CD8-positive, alpha-beta memory T cell (primary cell): ENCODE data around the gene GAN. TPM values are rescaled to one million over a fixed set of nuclear protein-coding genes. Genes with fewer than 3 reads are reported as not detected.

Source experiments
- CTCF ChIA-PET: fragments of 350-600 bp; sonication (Branson Sonifier 250); formaldehyde crosslinking; loops from one replicate; lab custom pipeline; 2021; ENCODE audit warnings: antibody characterized with exemption; lab: Charles Lee
- POLR2A ChIA-PET: fragments of 350-600 bp; sonication (Branson Sonifier 250); formaldehyde crosslinking; loops from one replicate; lab custom pipeline; 2021; ENCODE audit warnings: antibody characterized with exemption; lab: Charles Lee
- DNase-seq, 5 donors: peaks; one replicate each; pipeline versions ENCODE4 v3.0.0 to v3.0.0-alpha.2; 2020 to 2022; ENCODE audit warnings: mixed read lengths in 1 of 5
- H3K27ac ChIP-seq: one replicate; pipeline ENCODE4 v1.7.0; 2013; ENCODE audit warnings: low read depth, mild to moderate bottlenecking, low read length, moderate library complexity
- H3K27me3 ChIP-seq: 2 replicates; pipeline ENCODE4 v1.7.0; 2013; ENCODE audit warnings: low read length, mild to moderate bottlenecking; ENCODE audit not compliant: insufficient read depth, poor library complexity, severe bottlenecking
- H3K36me3 ChIP-seq: 2 replicates; pipeline ENCODE4 v1.7.0; 2013; ENCODE audit warnings: mild to moderate bottlenecking, low read length, moderate library complexity; ENCODE audit not compliant: insufficient read depth
- H3K4me1 ChIP-seq: 2 replicates; pipeline ENCODE4 v1.7.0; 2013; ENCODE audit warnings: mild to moderate bottlenecking, low read length, moderate library complexity; ENCODE audit not compliant: insufficient read depth
- H3K4me3 ChIP-seq: 2 replicates; pipeline ENCODE4 v1.7.0; 2013; ENCODE audit warnings: mild to moderate bottlenecking, low read length
- H3K9me3 ChIP-seq: 2 replicates; pipeline ENCODE4 v1.7.0; 2013; ENCODE audit warnings: mild to moderate bottlenecking, low read length
- H3K27ac Mint-ChIP-seq, 8 donors: one replicate each; pipeline ENCODE4 v1.8.0; 2020 to 2021; ENCODE audit warnings: mixed read lengths in 8 of 8, mild to moderate bottlenecking in 6 of 8, inconsistent platforms in 3 of 8, moderate library complexity in 3 of 8
- H3K27me3 Mint-ChIP-seq, 2 donors: one replicate each; pipeline ENCODE4 v1.8.0; 2020 to 2021; ENCODE audit warnings: mixed read lengths in 2 of 2, mild to moderate bottlenecking in 1 of 2, moderate library complexity in 1 of 2
- H3K36me3 Mint-ChIP-seq, 3 donors: one replicate each; pipeline ENCODE4 v1.8.0; 2020 to 2021; ENCODE audit warnings: mixed read lengths in 3 of 3, inconsistent platforms in 1 of 3, mild to moderate bottlenecking in 1 of 3
- H3K4me1 Mint-ChIP-seq, 3 donors: one replicate each; pipeline ENCODE4 v1.8.0; 2020 to 2021; ENCODE audit warnings: mixed read lengths in 3 of 3, inconsistent platforms in 1 of 3, mild to moderate bottlenecking in 1 of 3
- H3K4me3 Mint-ChIP-seq, 7 donors: one replicate each; pipeline ENCODE4 v1.8.0; 2020 to 2021; ENCODE audit warnings: mixed read lengths in 7 of 7, mild to moderate bottlenecking in 6 of 7, moderate library complexity in 4 of 7, inconsistent platforms in 2 of 7
- H3K9me3 Mint-ChIP-seq, 5 donors: one replicate each; pipeline ENCODE4 v1.8.0; 2020 to 2022; ENCODE audit warnings: mixed read lengths in 5 of 5, mild to moderate bottlenecking in 3 of 5, moderate library complexity in 2 of 5, inconsistent platforms in 1 of 5
- polyA plus RNA-seq: library from polyadenylated mRNA; unstranded; fragments of 300-500 nt; fragmentation: Illumina TruSeq; gene quantifications from one replicate; pipeline ENCODE4 v1.2.3, GENCODE V29; 2021
- total RNA-seq, 2 experiments: library from RNA; stranded (reverse); gene quantifications; one replicate each; pipeline ENCODE4 v1.2.3, GENCODE V29; 2021

Gene GAN
- total and polyA plus RNA-seq, 3 experiments from 2014 or later = 2.4 to 12.0 (median 11.0) TPM

DNA sequence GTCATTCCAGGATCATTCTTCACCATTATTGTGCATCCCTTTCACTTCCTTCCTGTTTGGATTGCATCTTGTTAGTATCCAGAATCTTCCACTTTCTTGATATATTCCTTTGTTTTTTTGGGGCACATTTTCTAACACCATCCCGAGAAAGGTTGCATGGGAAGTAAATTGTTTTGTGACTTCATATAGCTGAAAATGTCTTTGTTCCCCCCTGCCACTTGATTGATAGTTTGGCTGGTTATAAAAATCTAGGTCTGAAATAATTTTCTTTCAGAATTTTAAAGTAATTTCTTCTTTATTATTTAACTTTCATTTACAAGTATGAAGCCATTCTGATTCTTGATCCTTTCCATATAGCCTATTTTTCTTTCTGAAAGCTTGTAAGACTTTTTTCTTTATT, 32.7 kb downstream of the GAN start:
- Histone ChIP-seq H3K4me1 (no peaks in the 10 kb centered on the region), H3K9me3 (peaks cover 11% of the 10 kb centered on the region), H3K27ac (no peak overlapping the region), H3K27me3 (no peaks in the 10 kb centered on the region), H3K4me3 (no peak overlapping the region), H3K36me3 (no peaks in the 10 kb centered on the region)
- Mint-ChIP-seq H3K4me3 (no peak overlapping the region), H3K9me3 (peaks cover 27 to 47% (median 38%) of the 10 kb centered on the region in 5 donors), H3K36me3 (peaks cover 14 to 48% (median 22%) of the 10 kb centered on the region in 3 donors), H3K27me3 (peaks cover 0 to 1% of the 10 kb centered on the region in 2 donors), H3K27ac (no peak overlapping the region), H3K4me1 (no peaks in the 10 kb centered on the region)
- POLR2A ChIA-PET = no interaction called here
- CTCF ChIA-PET = no interaction called here
- DNase-seq = no peak

DNA sequence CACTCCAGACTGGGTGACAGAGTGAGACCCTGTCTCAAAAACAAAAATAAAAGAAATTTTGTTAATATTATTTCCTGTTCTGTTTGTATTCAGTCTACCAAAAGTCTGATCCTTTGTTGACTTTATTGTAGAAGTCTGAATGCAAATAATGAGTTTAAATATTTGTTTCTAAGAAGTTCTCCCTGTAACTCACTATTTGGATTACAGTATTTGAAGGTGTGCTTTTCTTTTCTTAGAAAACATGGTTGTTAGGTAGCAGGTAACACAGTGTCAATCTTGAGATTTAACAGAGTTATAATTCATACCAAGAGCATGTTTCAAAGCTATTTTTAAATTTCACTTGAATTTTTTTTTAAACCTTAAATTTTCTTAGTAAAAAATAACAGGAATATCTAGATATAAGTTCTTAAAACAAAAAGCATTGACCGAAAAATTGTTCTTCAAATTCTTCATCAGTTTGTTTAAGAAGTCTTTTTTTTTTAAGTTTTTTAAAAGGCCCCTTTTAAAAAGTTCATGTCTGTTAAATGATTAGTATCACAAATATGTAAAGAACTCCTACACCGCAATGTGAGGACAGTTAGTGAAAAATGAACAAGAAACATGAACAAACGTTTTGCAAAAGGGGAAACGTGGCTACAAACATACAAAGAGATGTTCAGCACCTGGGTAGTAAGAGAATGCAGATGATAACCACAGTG, 35.0 kb downstream of the GAN start:
- Mint-ChIP-seq H3K4me3 (no peak overlapping the region), H3K9me3 (peaks cover 15 to 37% (median 25%) of the 10 kb centered on the region in 5 donors), H3K27me3 (no peaks in the 10 kb centered on the region), H3K4me1 (no peaks in the 10 kb centered on the region), H3K36me3 (peaks cover 17 to 39% (median 36%) of the 10 kb centered on the region in 3 donors), H3K27ac (no peak overlapping the region)
- Histone ChIP-seq H3K27me3 (no peaks in the 10 kb centered on the region), H3K4me1 (no peaks in the 10 kb centered on the region), H3K9me3 (peaks cover 11% of the 10 kb centered on the region), H3K27ac (no peak overlapping the region), H3K4me3 (no peak overlapping the region), H3K36me3 (no peaks in the 10 kb centered on the region)
- CTCF ChIA-PET = interaction anchor here (0.6 to 1.0 kb wide), 2 partner anchors 9 to 36 kb away, joined by 3 read pairs; no protein-coding TSS in a partner anchor
- DNase-seq = no peak
- POLR2A ChIA-PET = no interaction called here

DNA sequence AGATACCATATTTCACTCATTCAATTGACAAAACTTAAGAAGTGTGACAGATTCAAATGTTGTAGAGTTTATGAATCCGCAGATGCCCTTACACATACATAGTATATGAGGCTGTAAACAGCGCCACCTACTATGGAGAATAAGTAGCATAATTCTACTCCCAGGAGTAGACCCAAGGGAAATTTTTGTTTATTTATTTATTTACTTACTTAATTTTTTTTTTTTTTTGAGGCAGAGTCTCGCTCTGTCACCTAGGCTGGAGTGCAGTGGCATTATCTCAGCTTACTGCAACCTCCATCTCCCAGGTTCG, 35.5 kb downstream of the GAN start:
- Mint-ChIP-seq H3K9me3 (peaks cover 12 to 32% (median 23%) of the 10 kb centered on the region in 5 donors), H3K4me1 (no peaks in the 10 kb centered on the region)
- CTCF ChIA-PET = no interaction called here

DNA sequence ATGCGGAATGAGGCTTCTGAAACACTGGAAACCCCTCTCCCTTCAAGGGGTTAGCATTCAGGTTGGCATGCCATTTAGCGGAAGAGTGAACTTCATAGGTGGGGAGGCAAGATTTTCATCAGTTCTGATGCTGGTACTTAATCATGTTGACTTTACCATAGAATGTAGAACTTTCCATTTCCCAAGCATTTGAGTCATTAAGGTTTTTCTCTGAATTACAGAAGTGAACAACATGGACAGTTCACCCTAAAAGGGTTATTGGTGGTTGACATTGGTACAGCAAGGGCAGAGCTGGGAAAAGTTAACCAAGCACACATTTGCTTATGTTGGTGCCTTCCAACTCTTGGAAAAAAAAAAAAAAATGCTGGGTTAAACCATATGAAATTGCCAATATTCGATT, 39.1 kb downstream of the GAN start:
- ChIA-PET POLR2A (no interaction called here), CTCF (interaction anchor here (0.7 kb wide), 1 partner anchor 536 kb away, joined by 3 read pairs; no protein-coding TSS in a partner anchor)
- Mint-ChIP-seq H3K27me3 (no peaks in the 10 kb centered on the region), H3K4me3 (no peak overlapping the region), H3K9me3 (no peaks in the 10 kb centered on the region), H3K36me3 (peaks cover 12 to 49% (median 16%) of the 10 kb centered on the region in 3 donors), H3K27ac (peak overlapping the region in 2 of 8 donors; percentile 14 to 36), H3K4me1 (no peaks in the 10 kb centered on the region)
- Histone ChIP-seq H3K9me3 (no peaks in the 10 kb centered on the region), H3K4me1 (no peaks in the 10 kb centered on the region), H3K4me3 (no peak overlapping the region), H3K36me3 (no peaks in the 10 kb centered on the region), H3K27ac (no peak overlapping the region), H3K27me3 (no peaks in the 10 kb centered on the region)
- no peak for DNase-seq

More for the DNA sequence above, 35.5 kb downstream of the GAN start:
- Histone ChIP-seq H3K27ac (no peak overlapping the region), H3K4me3 (no peak overlapping the region), H3K9me3 (peaks cover 11% of the 10 kb centered on the region), H3K36me3 (no peaks in the 10 kb centered on the region), H3K27me3 (no peaks in the 10 kb centered on the region), H3K4me1 (no peaks in the 10 kb centered on the region)
- Mint-ChIP-seq H3K27ac (no peak overlapping the region), H3K36me3 (peaks cover 17 to 41% (median 36%) of the 10 kb centered on the region in 3 donors), H3K27me3 (no peaks in the 10 kb centered on the region), H3K4me3 (no peak overlapping the region)
- DNase-seq = no peak
- POLR2A ChIA-PET = no interaction called here

DNA sequence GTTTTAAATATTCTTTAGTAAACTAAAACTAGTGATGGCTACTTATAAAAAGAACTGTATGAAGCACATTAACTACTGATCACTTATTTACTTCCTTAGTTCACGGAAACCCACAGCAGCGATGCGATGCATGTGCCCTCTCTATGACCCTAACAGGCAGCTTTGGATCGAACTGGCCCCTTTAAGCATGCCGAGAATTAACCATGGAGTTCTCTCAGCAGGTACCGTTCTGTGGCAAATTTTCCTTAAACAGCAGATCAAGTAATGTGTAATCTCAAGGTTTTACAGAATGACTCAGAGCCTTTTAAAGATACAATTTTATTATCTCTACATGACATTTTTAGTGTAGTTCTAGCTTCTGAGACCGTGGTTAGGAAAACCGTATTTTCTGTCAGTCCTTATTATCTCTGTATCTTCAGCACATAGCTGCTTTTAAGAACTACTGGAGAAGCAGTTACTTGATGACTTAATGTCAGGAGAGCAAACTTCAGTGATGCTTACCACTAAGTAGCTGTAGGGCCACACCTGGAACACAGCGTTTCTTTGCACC, 43.0 kb downstream of the GAN start:
- Histone ChIP-seq H3K9me3 (no peaks in the 10 kb centered on the region), H3K27me3 (no peaks in the 10 kb centered on the region), H3K4me1 (no peaks in the 10 kb centered on the region), H3K27ac (no peak overlapping the region), H3K4me3 (no peak overlapping the region), H3K36me3 (no peaks in the 10 kb centered on the region)
- Mint-ChIP-seq H3K27me3 (no peaks in the 10 kb centered on the region), H3K9me3 (no peaks in the 10 kb centered on the region), H3K36me3 (peaks cover 12 to 57% (median 17%) of the 10 kb centered on the region in 3 donors), H3K4me1 (no peaks in the 10 kb centered on the region), H3K27ac (no peak overlapping the region), H3K4me3 (no peak overlapping the region)
- ChIA-PET CTCF (interaction anchor here (1.5 kb wide), 1 partner anchor 8 kb away, joined by 3 read pairs; no protein-coding TSS in a partner anchor), POLR2A (no interaction called here)
- no peak for DNase-seq

DNA sequence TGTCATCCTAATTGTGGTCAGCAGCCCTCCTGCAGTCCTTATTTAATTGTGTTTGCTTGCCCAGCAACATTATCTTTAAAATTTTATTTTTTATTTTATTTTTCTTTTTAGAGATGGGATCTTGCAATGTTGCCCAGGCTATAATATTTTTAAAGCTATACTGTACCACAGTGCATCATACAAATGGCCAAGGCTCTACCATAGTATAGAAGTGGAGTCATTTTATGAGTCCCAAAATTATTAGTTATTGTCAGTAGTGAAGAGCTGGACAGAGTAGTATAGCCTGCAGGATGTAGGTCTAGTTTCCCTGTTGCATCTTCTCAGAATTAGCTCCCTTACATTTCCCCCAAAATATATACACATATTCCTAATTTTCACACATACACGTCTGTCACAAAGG, 44.1 kb downstream of the GAN start:
- DNase-seq = no peak
- POLR2A ChIA-PET = no interaction called here
- no peak overlapping the region for H3K4me3 ChIP-seq

DNA sequence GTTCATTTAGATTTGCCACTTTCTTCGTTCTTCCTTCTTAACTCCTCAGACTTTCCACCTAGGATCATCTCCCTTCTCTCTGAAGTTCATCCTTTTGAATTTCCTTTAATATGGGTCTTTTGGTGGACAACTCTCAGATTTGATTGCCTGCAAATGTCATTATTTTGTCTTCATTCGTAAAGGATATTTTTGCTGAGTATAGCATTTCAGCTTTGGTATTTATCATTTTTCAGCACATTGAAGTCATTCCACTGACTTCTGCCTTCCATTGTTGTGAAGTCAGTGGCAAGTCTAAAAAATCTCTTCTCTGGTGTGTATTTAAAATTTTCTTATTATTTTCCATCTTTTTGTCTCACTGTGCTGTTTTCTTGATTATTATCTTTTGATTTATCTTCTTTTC, 45.4 kb downstream of the GAN start:
- Histone ChIP-seq H3K4me1 (no peaks in the 10 kb centered on the region), H3K9me3 (no peaks in the 10 kb centered on the region), H3K4me3 (no peak overlapping the region), H3K27ac (no peak overlapping the region), H3K27me3 (no peaks in the 10 kb centered on the region), H3K36me3 (no peaks in the 10 kb centered on the region)
- no peaks in the 10 kb centered on the region for H3K4me1 Mint-ChIP-seq
- H3K36me3 Mint-ChIP-seq = peaks cover 8 to 64% (median 23%) of the 10 kb centered on the region in 3 donors
- no peaks in the 10 kb centered on the region for H3K9me3 Mint-ChIP-seq
- no peaks in the 10 kb centered on the region for H3K27me3 Mint-ChIP-seq
- no peak overlapping the region for H3K4me3 Mint-ChIP-seq
- no peak for DNase-seq
- ChIA-PET CTCF (no interaction called here), POLR2A (no interaction called here)
- no peak overlapping the region for H3K27ac Mint-ChIP-seq

More for the DNA sequence above, 44.1 kb downstream of the GAN start:
- H3K9me3 ChIP-seq = no peaks in the 10 kb centered on the region
- H3K4me1 ChIP-seq = no peaks in the 10 kb centered on the region
- CTCF ChIA-PET = interaction anchor here (1.5 kb wide), 1 partner anchor 10 kb away, joined by 3 read pairs; no protein-coding TSS in a partner anchor
- Mint-ChIP-seq H3K27me3 (no peaks in the 10 kb centered on the region), H3K4me3 (no peak overlapping the region), H3K9me3 (no peaks in the 10 kb centered on the region), H3K27ac (no peak overlapping the region), H3K4me1 (no peaks in the 10 kb centered on the region), H3K36me3 (peaks cover 8 to 63% (median 19%) of the 10 kb centered on the region in 3 donors)
- H3K27ac ChIP-seq = no peak overlapping the region
- no peaks in the 10 kb centered on the region for H3K36me3 ChIP-seq
- no peaks in the 10 kb centered on the region for H3K27me3 ChIP-seq

DNA sequence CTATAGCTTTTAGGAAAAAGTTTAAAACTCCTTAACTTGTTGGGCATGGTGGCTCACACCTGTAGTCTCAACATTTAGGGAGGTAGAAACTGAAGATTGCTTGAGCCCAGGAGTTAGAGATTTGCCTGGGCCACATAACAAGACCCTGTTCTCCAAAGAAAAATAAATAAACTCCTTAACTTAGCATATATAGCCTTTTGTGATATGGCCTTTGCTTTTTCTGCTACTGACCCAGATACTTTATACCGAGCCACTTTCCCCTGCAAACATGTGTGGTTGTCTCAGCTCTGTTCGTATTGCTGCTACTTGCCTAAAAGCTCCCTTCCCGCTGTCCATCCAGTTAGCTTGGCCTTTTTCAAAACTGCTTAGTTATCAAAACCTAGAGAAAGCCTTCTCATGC, 51.0 kb downstream of the GAN start:
- H3K9me3 Mint-ChIP-seq = no peaks in the 10 kb centered on the region
- H3K36me3 ChIP-seq = peaks cover 4% of the 10 kb centered on the region
- H3K27me3 Mint-ChIP-seq = no peaks in the 10 kb centered on the region
- H3K27ac Mint-ChIP-seq = peak overlapping the region in 1 of 8 donors; percentile 38
- no peak overlapping the region for H3K4me3 ChIP-seq
- H3K9me3 ChIP-seq = no peaks in the 10 kb centered on the region
- no peaks in the 10 kb centered on the region for H3K27me3 ChIP-seq
- ChIA-PET POLR2A (interaction anchor here (0.6 kb wide), 1 partner anchor 52 kb away, joined by 3 read pairs; no protein-coding TSS in a partner anchor), CTCF (interaction anchor here (0.7 to 2.4 kb wide), 12 partner anchors 11 to 508 kb away, joined by 3 to 19 read pairs (median 4); no protein-coding TSS in a partner anchor)
- peaks cover 5 to 83% (median 29%) of the 10 kb centered on the region in 3 donors for H3K36me3 Mint-ChIP-seq
- H3K4me1 Mint-ChIP-seq = no peaks in the 10 kb centered on the region
- H3K27ac ChIP-seq = no peak overlapping the region
- H3K4me3 Mint-ChIP-seq = no peak overlapping the region
- no peaks in the 10 kb centered on the region for H3K4me1 ChIP-seq
- DNase-seq = no peak
